ENCODE results near the gene EFCAB7.

The EFCAB7 gene

GRCh38 chr1:63537006-63537405, 13.7 kb downstream of the EFCAB7 start:
- H3K36me3 ChIP-seq, result no peaks in the 10 kb centered on the region
- no peak for TF ChIP-seq CTCF (IDR thresholded peaks at IDR 0.05; ENCODE audit: low read depth, low read length)
- no peak for DNase-seq
- no peaks in the 10 kb centered on the region for H3K4me1 ChIP-seq
- no peaks in the 10 kb centered on the region for H3K9me3 ChIP-seq
- no peaks in the 10 kb centered on the region for H3K27me3 ChIP-seq
- no peak overlapping the region for H3K4me3 ChIP-seq (ENCODE audit: low read depth, low read length)

GRCh38 chr1:63537940-63538339, 14.6 kb downstream of the EFCAB7 start:
- Histone ChIP-seq H3K36me3 (no peaks in the 10 kb centered on the region), H3K4me3 (ENCODE audit: low read depth, low read length) (no peak overlapping the region), H3K4me1 (no peaks in the 10 kb centered on the region), H3K9me3 (no peaks in the 10 kb centered on the region), H3K27me3 (no peaks in the 10 kb centered on the region)
- no peak for DNase-seq
- no peak for TF ChIP-seq CTCF (IDR thresholded peaks at IDR 0.05; ENCODE audit: low read depth, low read length)

- TF ChIP-seq CTCF (IDR thresholded peaks at IDR 0.05; ENCODE audit: low read depth, low read length), result no peak
- H3K9me3 ChIP-seq, result no peaks in the 10 kb centered on the region
- no peak for DNase-seq
- H3K4me1 ChIP-seq, result no peaks in the 10 kb centered on the region
- H3K4me3 ChIP-seq (ENCODE audit: low read depth, low read length), result no peak overlapping the region
- no peaks in the 10 kb centered on the region for H3K36me3 ChIP-seq
- no peaks in the 10 kb centered on the region for H3K27me3 ChIP-seq
These were observed 22.5 kb downstream of the EFCAB7 start for GRCh38 chr1:63545780-63546179.

- TF ChIP-seq CTCF (IDR thresholded peaks at IDR 0.05; ENCODE audit: low read depth, low read length), result no peak
- Histone ChIP-seq H3K4me3 (ENCODE audit: low read depth, low read length) (no peak overlapping the region), H3K27me3 (no peaks in the 10 kb centered on the region), H3K4me1 (no peaks in the 10 kb centered on the region), H3K36me3 (no peaks in the 10 kb centered on the region), H3K9me3 (no peaks in the 10 kb centered on the region)
- DNase-seq, result no peak
These were observed 24.4 kb downstream of the EFCAB7 start for GRCh38 chr1:63547621-63548294.

- no peak for DNase-seq
- no peak overlapping the region for H3K4me3 ChIP-seq (ENCODE audit: low read depth, low read length)
- H3K27me3 ChIP-seq, result no peaks in the 10 kb centered on the region
- no peaks in the 10 kb centered on the region for H3K36me3 ChIP-seq
- TF ChIP-seq CTCF (IDR thresholded peaks at IDR 0.05; ENCODE audit: low read depth, low read length), result no peak
- H3K9me3 ChIP-seq, result no peaks in the 10 kb centered on the region
- no peaks in the 10 kb centered on the region for H3K4me1 ChIP-seq
These were observed 25.0 kb downstream of the EFCAB7 start for GRCh38 chr1:63548303-63548702.

- no peaks in the 10 kb centered on the region for H3K27me3 ChIP-seq
- H3K4me3 ChIP-seq (ENCODE audit: low read depth, low read length), result no peak overlapping the region
- no peaks in the 10 kb centered on the region for H3K9me3 ChIP-seq
- DNase-seq, result no peak
- H3K36me3 ChIP-seq, result no peaks in the 10 kb centered on the region
- H3K4me1 ChIP-seq, result no peaks in the 10 kb centered on the region
- TF ChIP-seq CTCF (IDR thresholded peaks at IDR 0.05; ENCODE audit: low read depth, low read length), result no peak
These were observed 25.6 kb downstream of the EFCAB7 start for GRCh38 chr1:63548877-63549276.

All from BE2C (cell line).